HepG2 (cell line): ENCODE results near the gene HOXA4. TPM values are rescaled to one million over a fixed set of nuclear protein-coding genes. Genes with fewer than 3 reads are reported as not detected.

Experiments
- GFI1 ChIP-seq: sonication (generic); formaldehyde crosslinking; IDR thresholded peaks from 2 replicates; pipeline ENCODE4 v1.5.0; 2020; ENCODE audit warnings: missing genetic modification reagents, mild to moderate bottlenecking, borderline replicate concordance
- HNRNPLL ChIP-seq: fragments of 200-400 bp; formaldehyde crosslinking; IDR thresholded peaks from 2 replicates; pipeline ENCODE4 v1.6.1; 2017; ENCODE audit warnings: mild to moderate bottlenecking, low read depth, low read length; ENCODE audit not compliant: poor library complexity, severe bottlenecking
- PHF8 ChIP-seq: sonication (generic); formaldehyde crosslinking; IDR thresholded peaks from 2 replicates; pipeline ENCODE4 v1.5.0; 2020; ENCODE audit warnings: missing genetic modification reagents
- SIN3A ChIP-seq: IDR thresholded peaks from 2 replicates; pipeline ENCODE4 v1.6.1; 2011; ENCODE audit warnings: low read depth, mild to moderate bottlenecking, control low read depth, low read length, borderline replicate concordance
- SUZ12 ChIP-seq: fragments of 150-350 bp; IDR thresholded peaks from 2 replicates; pipeline ENCODE4 v1.6.1; 2014; ENCODE audit warnings: low read depth, low read length
- ZBTB1 ChIP-seq: sonication (generic); formaldehyde crosslinking; IDR thresholded peaks from 2 replicates; pipeline ENCODE4 v1.4.0; 2020; ENCODE audit warnings: missing genetic modification reagents, borderline replicate concordance
- ZNF260 ChIP-seq: sonication (generic); formaldehyde crosslinking; IDR thresholded peaks from 2 replicates; pipeline ENCODE4 v1.4.0; 2020; ENCODE audit warnings: missing genetic modification reagents, low read depth, mild to moderate bottlenecking, borderline replicate concordance
- ZNF674 ChIP-seq: sonication (generic); formaldehyde crosslinking; IDR thresholded peaks from 2 replicates; pipeline ENCODE4 v1.5.0; 2020; ENCODE audit warnings: low read depth, mild to moderate bottlenecking, missing genetic modification reagents
- polyA plus RNA-seq, 8 experiments: library from polyadenylated mRNA; depleted of rRNA in 3 of 8; stranded (reverse) in 7 of 8; unstranded in 1 of 8; fragments of >200 nt; fragmentation: Illumina TruSeq in 4 of 8; extraction: Trizol in 4 of 8; gene quantifications; 2 replicates each; pipeline versions ENCODE4 v1.2.1 to v1.2.3, GENCODE V29; 2011 to 2016; ENCODE audit warnings: low read depth in 4 of 8, missing spikeins in 1 of 8, mixed read lengths in 1 of 8; ENCODE audit not compliant: insufficient read depth in 1 of 8
- total RNA-seq, 5 experiments: library from RNA; depleted of rRNA; stranded (reverse); fragments of >200 nt; fragmentation: Illumina TruSeq; extraction: Trizol; gene quantifications; 2 replicates each; pipeline ENCODE4 v1.2.3, GENCODE V29; 2016; ENCODE audit warnings: low read depth in 1 of 5
- TF ChIP-seq, protein P1 (sequence below): sonication (generic); formaldehyde crosslinking; IDR thresholded peaks from 2 replicates; pipeline ENCODE4 v1.4.0; 2020; ENCODE audit warnings: mild to moderate bottlenecking, missing genetic modification reagents, borderline replicate concordance
- TF ChIP-seq, protein P2 (sequence below): sonication (generic); formaldehyde crosslinking; IDR thresholded peaks from 2 replicates; pipeline ENCODE4 v1.4.0; 2020; ENCODE audit warnings: mild to moderate bottlenecking, missing genetic modification reagents

Gene HOXA4
- total and polyA plus RNA-seq, 2 of the 13 experiments (the other 11 are each of a cell fraction or from before 2014, with no cell fraction given): 2.4 to 5.4 TPM

DNA sequence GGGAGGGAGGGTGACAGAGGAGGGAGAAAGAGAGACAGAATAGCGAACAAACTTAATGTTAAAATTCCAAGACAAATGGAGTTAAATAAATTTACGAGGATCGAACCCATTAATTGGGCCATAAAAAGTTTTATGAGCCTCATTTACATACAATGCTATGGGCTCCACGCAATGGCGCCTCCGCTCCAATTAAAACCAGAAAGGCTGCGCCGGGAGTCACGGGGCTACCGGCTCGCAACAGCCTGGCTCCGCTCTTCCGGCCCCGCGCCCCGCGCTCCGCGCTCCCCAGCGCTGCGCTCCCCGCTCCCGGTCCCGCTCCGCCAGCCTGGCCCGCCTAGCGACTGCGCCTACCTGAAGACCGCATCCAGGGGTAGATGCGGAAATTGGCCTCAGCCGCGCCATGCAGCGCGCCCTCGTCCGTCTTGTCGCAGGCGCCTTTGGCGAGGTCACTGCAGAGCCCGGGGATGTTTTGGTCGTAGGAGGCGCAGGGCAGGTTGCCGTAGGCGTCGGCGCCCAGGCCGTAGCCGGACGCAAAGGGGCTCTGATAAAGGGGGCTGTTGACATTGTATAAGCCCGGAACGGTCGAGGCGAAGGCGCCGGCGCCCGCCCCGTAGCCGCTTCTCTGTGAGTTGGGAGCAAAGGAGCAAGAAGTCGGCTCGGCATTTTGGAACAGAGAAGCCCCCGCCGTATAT lies 25.4 kb upstream of the HOXA4 start (continued):
- TF ChIP-seq, protein P1, sequence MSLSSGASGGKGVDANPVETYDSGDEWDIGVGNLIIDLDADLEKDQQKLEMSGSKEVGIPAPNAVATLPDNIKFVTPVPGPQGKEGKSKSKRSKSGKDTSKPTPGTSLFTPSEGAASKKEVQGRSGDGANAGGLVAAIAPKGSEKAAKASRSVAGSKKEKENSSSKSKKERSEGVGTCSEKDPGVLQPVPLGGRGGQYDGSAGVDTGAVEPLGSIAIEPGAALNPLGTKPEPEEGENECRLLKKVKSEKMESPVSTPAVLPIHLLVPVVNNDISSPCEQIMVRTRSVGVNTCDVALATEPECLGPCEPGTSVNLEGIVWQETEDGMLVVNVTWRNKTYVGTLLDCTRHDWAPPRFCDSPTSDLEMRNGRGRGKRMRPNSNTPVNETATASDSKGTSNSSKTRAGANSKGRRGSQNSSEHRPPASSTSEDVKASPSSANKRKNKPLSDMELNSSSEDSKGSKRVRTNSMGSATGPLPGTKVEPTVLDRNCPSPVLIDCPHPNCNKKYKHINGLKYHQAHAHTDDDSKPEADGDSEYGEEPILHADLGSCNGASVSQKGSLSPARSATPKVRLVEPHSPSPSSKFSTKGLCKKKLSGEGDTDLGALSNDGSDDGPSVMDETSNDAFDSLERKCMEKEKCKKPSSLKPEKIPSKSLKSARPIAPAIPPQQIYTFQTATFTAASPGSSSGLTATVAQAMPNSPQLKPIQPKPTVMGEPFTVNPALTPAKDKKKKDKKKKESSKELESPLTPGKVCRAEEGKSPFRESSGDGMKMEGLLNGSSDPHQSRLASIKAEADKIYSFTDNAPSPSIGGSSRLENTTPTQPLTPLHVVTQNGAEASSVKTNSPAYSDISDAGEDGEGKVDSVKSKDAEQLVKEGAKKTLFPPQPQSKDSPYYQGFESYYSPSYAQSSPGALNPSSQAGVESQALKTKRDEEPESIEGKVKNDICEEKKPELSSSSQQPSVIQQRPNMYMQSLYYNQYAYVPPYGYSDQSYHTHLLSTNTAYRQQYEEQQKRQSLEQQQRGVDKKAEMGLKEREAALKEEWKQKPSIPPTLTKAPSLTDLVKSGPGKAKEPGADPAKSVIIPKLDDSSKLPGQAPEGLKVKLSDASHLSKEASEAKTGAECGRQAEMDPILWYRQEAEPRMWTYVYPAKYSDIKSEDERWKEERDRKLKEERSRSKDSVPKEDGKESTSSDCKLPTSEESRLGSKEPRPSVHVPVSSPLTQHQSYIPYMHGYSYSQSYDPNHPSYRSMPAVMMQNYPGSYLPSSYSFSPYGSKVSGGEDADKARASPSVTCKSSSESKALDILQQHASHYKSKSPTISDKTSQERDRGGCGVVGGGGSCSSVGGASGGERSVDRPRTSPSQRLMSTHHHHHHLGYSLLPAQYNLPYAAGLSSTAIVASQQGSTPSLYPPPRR (CRISPR knock-in tag): no peak
- peak; percentile 13 for TF ChIP-seq HNRNPLL
- no peak for TF ChIP-seq ZNF260 (CRISPR knock-in tag)
- no peak for TF ChIP-seq SIN3A
- no peak for TF ChIP-seq SUZ12
- TF ChIP-seq, protein P2, sequence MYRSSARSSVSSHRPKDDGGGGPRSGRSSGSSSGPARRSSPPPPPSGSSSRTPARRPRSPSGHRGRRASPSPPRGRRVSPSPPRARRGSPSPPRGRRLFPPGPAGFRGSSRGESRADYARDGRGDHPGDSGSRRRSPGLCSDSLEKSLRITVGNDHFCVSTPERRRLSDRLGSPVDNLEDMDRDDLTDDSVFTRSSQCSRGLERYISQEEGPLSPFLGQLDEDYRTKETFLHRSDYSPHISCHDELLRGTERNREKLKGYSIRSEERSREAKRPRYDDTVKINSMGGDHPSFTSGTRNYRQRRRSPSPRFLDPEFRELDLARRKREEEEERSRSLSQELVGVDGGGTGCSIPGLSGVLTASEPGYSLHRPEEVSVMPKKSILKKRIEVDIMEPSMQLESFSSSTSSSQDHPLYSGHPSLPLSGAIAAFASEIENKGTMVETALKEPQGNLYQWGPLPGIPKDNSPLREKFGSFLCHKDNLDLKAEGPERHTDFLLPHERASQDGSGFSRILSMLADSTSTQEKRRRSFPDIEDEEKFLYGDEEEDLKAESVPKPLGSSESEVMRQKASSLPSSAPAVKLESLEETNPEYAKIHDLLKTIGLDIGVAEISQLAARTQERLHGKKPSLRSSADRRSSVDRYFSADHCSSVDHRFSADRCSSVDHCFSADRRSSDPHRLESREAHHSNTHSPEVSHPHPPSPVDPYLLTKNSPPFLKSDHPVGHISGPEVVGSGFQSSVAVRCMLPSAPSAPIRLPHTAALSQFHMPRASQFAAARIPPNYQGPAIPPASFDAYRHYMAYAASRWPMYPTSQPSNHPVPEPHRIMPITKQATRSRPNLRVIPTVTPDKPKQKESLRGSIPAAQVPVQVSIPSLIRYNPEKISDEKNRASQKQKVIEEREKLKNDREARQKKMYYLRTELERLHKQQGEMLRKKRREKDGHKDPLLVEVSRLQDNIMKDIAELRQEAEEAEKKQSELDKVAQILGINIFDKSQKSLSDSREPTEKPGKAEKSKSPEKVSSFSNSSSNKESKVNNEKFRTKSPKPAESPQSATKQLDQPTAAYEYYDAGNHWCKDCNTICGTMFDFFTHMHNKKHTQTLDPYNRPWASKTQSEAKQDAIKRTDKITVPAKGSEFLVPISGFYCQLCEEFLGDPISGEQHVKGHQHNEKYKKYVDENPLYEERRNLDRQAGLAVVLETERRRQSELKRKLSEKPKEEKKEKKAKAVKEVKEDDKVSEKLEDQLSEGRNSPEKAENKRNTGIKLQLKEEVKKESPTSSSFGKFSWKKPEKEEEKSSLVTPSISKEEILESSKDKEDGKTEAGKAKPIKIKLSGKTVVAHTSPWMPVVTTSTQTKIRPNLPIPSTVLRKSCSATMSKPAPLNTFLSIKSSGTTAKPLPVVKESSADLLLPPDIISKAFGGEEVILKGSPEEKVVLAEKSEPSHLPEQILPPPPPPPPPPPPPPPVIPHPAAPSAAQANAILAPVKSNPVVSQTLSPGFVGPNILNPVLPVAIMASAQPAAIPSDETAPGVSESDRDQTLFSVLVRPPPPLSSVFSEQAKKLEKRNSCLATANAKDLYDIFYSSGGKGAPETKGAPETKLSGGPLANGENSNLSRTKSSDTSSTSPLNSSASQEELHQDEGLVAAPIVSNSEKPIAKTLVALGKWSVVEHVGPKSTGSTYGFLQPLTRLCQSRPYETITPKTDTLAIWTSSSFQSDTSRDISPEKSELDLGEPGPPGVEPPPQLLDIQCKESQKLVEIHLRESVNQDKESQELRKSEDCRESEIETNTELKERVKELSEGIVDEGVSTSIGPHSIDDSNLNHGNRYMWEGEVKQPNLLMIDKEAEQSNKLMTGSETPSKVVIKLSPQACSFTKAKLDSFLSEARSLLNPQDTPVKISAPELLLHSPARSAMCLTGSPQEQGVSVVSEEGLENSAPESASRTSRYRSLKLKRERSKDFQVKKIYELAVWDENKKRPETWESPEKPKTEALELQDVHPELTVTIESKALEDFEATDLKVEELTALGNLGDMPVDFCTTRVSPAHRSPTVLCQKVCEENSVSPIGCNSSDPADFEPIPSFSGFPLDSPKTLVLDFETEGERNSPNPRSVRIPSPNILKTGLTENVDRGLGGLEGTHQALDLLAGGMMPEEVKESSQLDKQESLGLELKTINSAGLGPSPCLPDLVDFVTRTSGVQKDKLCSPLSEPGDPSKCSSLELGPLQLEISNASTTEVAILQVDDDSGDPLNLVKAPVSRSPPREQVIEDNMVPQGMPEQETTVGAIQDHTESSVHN: no peak
- no peak for TF ChIP-seq GFI1 (CRISPR knock-in tag)
- TF ChIP-seq ZBTB1 (CRISPR knock-in tag): no peak
- 0 out of 2 replicates have a peak, but pooled peaks have one; percentile 8 for TF ChIP-seq PHF8 (CRISPR knock-in tag)
- no peak for TF ChIP-seq ZNF674 (CRISPR knock-in tag)
